ENCODE data around the gene KLRC3.
"Not testable (repeated sequence)": the region's sequence is repeated elsewhere in the genome, so short reads cannot be mapped to it uniquely, and the experiment has no call there.

KLRC3 gene

GRCh38 chr12:10388624-10389413 lies 31.6 kb downstream of the KLRC3 start:
- Histone ChIP-seq H3K79me2 (ENCODE audit: control insufficient read depth, insufficient read depth, low read length, unreplicated experiment) (no peaks in the 10 kb centered on the region), H2AFZ (ENCODE audit: low read length, unreplicated experiment) (no peak overlapping the region), H3K27me3 (ENCODE audit: insufficient read depth, low read length) (no peaks in the 10 kb centered on the region), H3K4me3 (ENCODE audit: low read depth, low read length) (no peak overlapping the region), H3K4me1 (ENCODE audit: control insufficient read depth, insufficient read depth, low read length, unreplicated experiment) (peaks cover 40% of the 10 kb centered on the region), H3K27ac (ENCODE audit: low read depth, low read length) (no peak overlapping the region), H3K36me3 (ENCODE audit: insufficient read depth, low read length) (no peaks in the 10 kb centered on the region)

GRCh38 chr12:10387498-10387897 lies 32.9 kb downstream of the KLRC3 start:
- H2AFZ ChIP-seq (ENCODE audit: low read length, unreplicated experiment); H3K4me3 ChIP-seq (ENCODE audit: low read depth, low read length); H3K27me3 ChIP-seq (ENCODE audit: insufficient read depth, low read length); H3K36me3 ChIP-seq (ENCODE audit: insufficient read depth, low read length); H3K79me2 ChIP-seq (ENCODE audit: control insufficient read depth, insufficient read depth, low read length, unreplicated experiment); H3K27ac ChIP-seq (ENCODE audit: low read depth, low read length): not testable (repeated sequence)
- H3K4me1 ChIP-seq (ENCODE audit: control insufficient read depth, insufficient read depth, low read length, unreplicated experiment), result peaks cover 31% of the 10 kb centered on the region

- no peak overlapping the region for H3K4me3 ChIP-seq (ENCODE audit: low read depth, low read length)
- H3K27ac ChIP-seq (ENCODE audit: low read depth, low read length), result no peak overlapping the region
- no peaks in the 10 kb centered on the region for H3K36me3 ChIP-seq (ENCODE audit: insufficient read depth, low read length)
- no peaks in the 10 kb centered on the region for H3K79me2 ChIP-seq (ENCODE audit: control insufficient read depth, insufficient read depth, low read length, unreplicated experiment)
- H3K27me3 ChIP-seq (ENCODE audit: insufficient read depth, low read length), result no peaks in the 10 kb centered on the region
- peak overlapping the region; percentile 74 for H2AFZ ChIP-seq (ENCODE audit: low read length, unreplicated experiment)
- H3K4me1 ChIP-seq (ENCODE audit: control insufficient read depth, insufficient read depth, low read length, unreplicated experiment), result peaks cover 26% of the 10 kb centered on the region
Measured at GRCh38 chr12:10386857-10387256, 33.5 kb downstream of the KLRC3 start.

- Histone ChIP-seq H3K4me1 (ENCODE audit: control insufficient read depth, insufficient read depth, low read length, unreplicated experiment) (peaks cover 21% of the 10 kb centered on the region), H3K36me3 (ENCODE audit: insufficient read depth, low read length) (no peaks in the 10 kb centered on the region), H3K79me2 (ENCODE audit: control insufficient read depth, insufficient read depth, low read length, unreplicated experiment) (no peaks in the 10 kb centered on the region), H3K27me3 (ENCODE audit: insufficient read depth, low read length) (no peaks in the 10 kb centered on the region), H2AFZ (ENCODE audit: low read length, unreplicated experiment) (peak overlapping the region; percentile 74), H3K27ac (ENCODE audit: low read depth, low read length) (peak overlapping the region; percentile 85), H3K4me3 (ENCODE audit: low read depth, low read length) (no peak overlapping the region)
Measured at GRCh38 chr12:10385166-10385613, 35.2 kb downstream of the KLRC3 start.

- H3K27ac ChIP-seq (ENCODE audit: low read depth, low read length), result peak overlapping the region; percentile 85
- no peaks in the 10 kb centered on the region for H3K27me3 ChIP-seq (ENCODE audit: insufficient read depth, low read length)
- no peaks in the 10 kb centered on the region for H3K79me2 ChIP-seq (ENCODE audit: control insufficient read depth, insufficient read depth, low read length, unreplicated experiment)
- no peak overlapping the region for H3K4me3 ChIP-seq (ENCODE audit: low read depth, low read length)
- H2AFZ ChIP-seq (ENCODE audit: low read length, unreplicated experiment), result no peak overlapping the region
- peaks cover 21% of the 10 kb centered on the region for H3K4me1 ChIP-seq (ENCODE audit: control insufficient read depth, insufficient read depth, low read length, unreplicated experiment)
- no peaks in the 10 kb centered on the region for H3K36me3 ChIP-seq (ENCODE audit: insufficient read depth, low read length)
Measured at GRCh38 chr12:10384191-10384590, 36.2 kb downstream of the KLRC3 start.

- Histone ChIP-seq H3K36me3 (ENCODE audit: insufficient read depth, low read length) (no peaks in the 10 kb centered on the region), H2AFZ (ENCODE audit: low read length, unreplicated experiment) (no peak overlapping the region), H3K4me1 (ENCODE audit: control insufficient read depth, insufficient read depth, low read length, unreplicated experiment) (peaks cover 20% of the 10 kb centered on the region), H3K79me2 (ENCODE audit: control insufficient read depth, insufficient read depth, low read length, unreplicated experiment) (no peaks in the 10 kb centered on the region), H3K27ac (ENCODE audit: low read depth, low read length) (no peak overlapping the region), H3K27me3 (ENCODE audit: insufficient read depth, low read length) (no peaks in the 10 kb centered on the region), H3K4me3 (ENCODE audit: low read depth, low read length) (no peak overlapping the region)
Measured at GRCh38 chr12:10381928-10382628, 38.3 kb downstream of the KLRC3 start.

GRCh38 chr12:10378737-10379136 lies 41.7 kb downstream of the KLRC3 start:
- H3K36me3 ChIP-seq (ENCODE audit: insufficient read depth, low read length); H3K4me1 ChIP-seq (ENCODE audit: control insufficient read depth, insufficient read depth, low read length, unreplicated experiment); H3K27ac ChIP-seq (ENCODE audit: low read depth, low read length); H3K4me3 ChIP-seq (ENCODE audit: low read depth, low read length); H2AFZ ChIP-seq (ENCODE audit: low read length, unreplicated experiment); H3K27me3 ChIP-seq (ENCODE audit: insufficient read depth, low read length); H3K79me2 ChIP-seq (ENCODE audit: control insufficient read depth, insufficient read depth, low read length, unreplicated experiment): not testable (repeated sequence)

GRCh38 chr12:10374624-10375018 lies 45.8 kb downstream of the KLRC3 start:
- Histone ChIP-seq H3K36me3 (ENCODE audit: insufficient read depth, low read length) (no peaks in the 10 kb centered on the region), H3K27ac (ENCODE audit: low read depth, low read length) (no peak overlapping the region), H3K4me3 (ENCODE audit: low read depth, low read length) (no peak overlapping the region), H3K79me2 (ENCODE audit: control insufficient read depth, insufficient read depth, low read length, unreplicated experiment) (no peaks in the 10 kb centered on the region), H2AFZ (ENCODE audit: low read length, unreplicated experiment) (no peak overlapping the region), H3K27me3 (ENCODE audit: insufficient read depth, low read length) (no peaks in the 10 kb centered on the region), H3K4me1 (ENCODE audit: control insufficient read depth, insufficient read depth, low read length, unreplicated experiment) (peaks cover 6% of the 10 kb centered on the region)

- peaks cover 6% of the 10 kb centered on the region for H3K4me1 ChIP-seq (ENCODE audit: control insufficient read depth, insufficient read depth, low read length, unreplicated experiment)
- H3K27me3 ChIP-seq (ENCODE audit: insufficient read depth, low read length), result no peaks in the 10 kb centered on the region
- no peaks in the 10 kb centered on the region for H3K79me2 ChIP-seq (ENCODE audit: control insufficient read depth, insufficient read depth, low read length, unreplicated experiment)
- H2AFZ ChIP-seq (ENCODE audit: low read length, unreplicated experiment), result peak overlapping the region; percentile 45
- H3K27ac ChIP-seq (ENCODE audit: low read depth, low read length), result no peak overlapping the region
- H3K4me3 ChIP-seq (ENCODE audit: low read depth, low read length), result no peak overlapping the region
- no peaks in the 10 kb centered on the region for H3K36me3 ChIP-seq (ENCODE audit: insufficient read depth, low read length)
Measured at GRCh38 chr12:10372559-10372958, 47.8 kb downstream of the KLRC3 start.

- not testable (repeated sequence) for H3K27me3 ChIP-seq (ENCODE audit: insufficient read depth, low read length); H2AFZ ChIP-seq (ENCODE audit: low read length, unreplicated experiment); H3K4me1 ChIP-seq (ENCODE audit: control insufficient read depth, insufficient read depth, low read length, unreplicated experiment); H3K27ac ChIP-seq (ENCODE audit: low read depth, low read length); H3K4me3 ChIP-seq (ENCODE audit: low read depth, low read length); H3K79me2 ChIP-seq (ENCODE audit: control insufficient read depth, insufficient read depth, low read length, unreplicated experiment); H3K36me3 ChIP-seq (ENCODE audit: insufficient read depth, low read length)
Measured at GRCh38 chr12:10371893-10372535, 48.4 kb downstream of the KLRC3 start.
